H1 (cell line): ENCODE results near the gene EYA2. TPM values are rescaled to one million over a fixed set of nuclear protein-coding genes. Genes with fewer than 3 reads are reported as not detected.

ENCODE experiments used
- CTCF ChIP-seq, 3 experiments: IDR thresholded peaks; 1 replicate in 2 of 3; 2 replicates in 1 of 3; pipeline versions ENCODE4 v1.5.1 to v1.6.1; 2011; ENCODE audit warnings: low read length in 3 of 3, mild to moderate bottlenecking in 3 of 3, inconsistent platforms in 2 of 3, low read depth in 1 of 3, moderate library complexity in 1 of 3; ENCODE audit not compliant: insufficient read depth in 1 of 3; ENCODE audit errors: control extremely low read depth in 1 of 3
- EZH2 ChIP-seq: fragments of 200-600 bp; sonication (generic); IDR thresholded peaks from 2 replicates; pipeline ENCODE4 v1.7.1; 2012; ENCODE audit warnings: low read depth, mild to moderate bottlenecking, moderate library complexity, low read length, inconsistent platforms; ENCODE audit not compliant: severe bottlenecking
- HDAC6 ChIP-seq: IDR thresholded peaks from one replicate; pipeline ENCODE4 v1.7.1; 2012; ENCODE audit warnings: low read depth, mild to moderate bottlenecking, inconsistent platforms, low read length, moderate library complexity
- RFX5 ChIP-seq: IDR thresholded peaks from 2 replicates; pipeline ENCODE4 v1.6.1; 2011; ENCODE audit warnings: low read depth, low read length, improper control_type of control experiment, borderline replicate concordance
- RNF2 ChIP-seq: fragments of 200-900, 300-1000 bp; sonication (generic); IDR thresholded peaks from 2 replicates; pipeline ENCODE4 v1.7.1; 2016; ENCODE audit warnings: borderline replicate concordance, low read depth, mild to moderate bottlenecking, antibody characterized with exemption, low read length; ENCODE audit not compliant: poor library complexity, severe bottlenecking; ENCODE audit errors: missing control alignments
- YY1 ChIP-seq: IDR thresholded peaks from 2 replicates; pipeline ENCODE4 v1.6.1; 2011; ENCODE audit warnings: low read depth, mild to moderate bottlenecking, low read length
- polyA plus RNA-seq, 7 experiments: library from polyadenylated mRNA; depleted of rRNA in 3 of 7; stranded (reverse) in 5 of 7; unstranded in 2 of 7; fragments of >200 nt in 5 of 7; fragments of 200-250 nt in 2 of 7; gene quantifications; 1 replicate in 5 of 7; 2 replicates in 1 of 7; 4 replicates in 1 of 7; pipeline versions ENCODE4 v1.2.1 to v1.2.3, GENCODE V29; 2011 to 2013; ENCODE audit warnings: missing spikeins in 2 of 7, mixed read lengths in 2 of 7
- total RNA-seq: library from RNA; stranded (reverse); fragmentation: NEBNext Ultra II Directional; extraction: Animal tissue kit (Norgen Biotek cat#: 25700); gene quantifications from 2 replicates; pipeline ENCODE4 v1.2.1, GENCODE V29; 2021

Gene EYA2
- total and polyA plus RNA-seq, 2 of the 8 experiments (the other 6 are each of a cell fraction or from before 2014, with no cell fraction given), result 1.6 to 1.7 TPM

GRCh38 chr20:46999801-47000465 lies 105.3 kb downstream of the EYA2 start (continued):
- no peak for TF ChIP-seq YY1
- no peak for TF ChIP-seq RFX5
- no peak for TF ChIP-seq CTCF (IDR thresholded peaks at IDR 0.05; ENCODE audit: control extremely low read depth in 1 of 3, insufficient read depth in 1 of 3, low read depth in 1 of 3, low read length in 3 of 3)
- no peak for TF ChIP-seq EZH2
- no peak for TF ChIP-seq RNF2
- no peak for TF ChIP-seq HDAC6
- TF ChIP-seq, all 59 proteins: peak for 0
